Liver (tissue), 3 donors: ENCODE data around the gene PREB.

ENCODE experiments used
- CTCF ChIP-seq: fragments of 150-350 bp; IDR thresholded peaks from 2 replicates; pipeline ENCODE4 v1.5.1; 2017; ENCODE audit warnings: improper control_type of control experiment, low read depth, low read length; ENCODE audit not compliant: missing input control
- GABPA ChIP-seq, 2 donors: IDR thresholded peaks in 1 of 2; conservative IDR thresholded peaks in 1 of 2; 2 replicates each; pipeline ENCODE4 v1.6.1; 2016; ENCODE audit warnings: antibody characterized with exemption in 2 of 2, mild to moderate bottlenecking in 1 of 2, moderate library complexity in 1 of 2
- HNF4G ChIP-seq: IDR thresholded peaks from 2 replicates; pipeline ENCODE4 v1.6.1; 2016; ENCODE audit warnings: antibody characterized with exemption
- JUND ChIP-seq, 2 donors: IDR thresholded peaks; 2 replicates each; pipeline ENCODE4 v1.6.1; 2016; ENCODE audit warnings: antibody characterized with exemption in 2 of 2
- MAX ChIP-seq: IDR thresholded peaks from 2 replicates; pipeline ENCODE4 v1.6.1; 2016; ENCODE audit warnings: antibody characterized with exemption
- RAD21 ChIP-seq, 2 donors: IDR thresholded peaks; 2 replicates each; pipeline ENCODE4 v1.6.1; 2016; ENCODE audit warnings: antibody characterized with exemption in 2 of 2, mild to moderate bottlenecking in 2 of 2
- RXRA ChIP-seq, 2 donors: IDR thresholded peaks; 2 replicates each; pipeline ENCODE4 v1.6.1; 2017 to 2018; ENCODE audit warnings: antibody characterized with exemption in 2 of 2, mild to moderate bottlenecking in 1 of 2
- YY1 ChIP-seq: IDR thresholded peaks from 2 replicates; pipeline ENCODE4 v1.6.1; 2016; ENCODE audit warnings: antibody characterized with exemption, mild to moderate bottlenecking
- donor health status: healthy.
- donor health status: healthy.

DNA sequence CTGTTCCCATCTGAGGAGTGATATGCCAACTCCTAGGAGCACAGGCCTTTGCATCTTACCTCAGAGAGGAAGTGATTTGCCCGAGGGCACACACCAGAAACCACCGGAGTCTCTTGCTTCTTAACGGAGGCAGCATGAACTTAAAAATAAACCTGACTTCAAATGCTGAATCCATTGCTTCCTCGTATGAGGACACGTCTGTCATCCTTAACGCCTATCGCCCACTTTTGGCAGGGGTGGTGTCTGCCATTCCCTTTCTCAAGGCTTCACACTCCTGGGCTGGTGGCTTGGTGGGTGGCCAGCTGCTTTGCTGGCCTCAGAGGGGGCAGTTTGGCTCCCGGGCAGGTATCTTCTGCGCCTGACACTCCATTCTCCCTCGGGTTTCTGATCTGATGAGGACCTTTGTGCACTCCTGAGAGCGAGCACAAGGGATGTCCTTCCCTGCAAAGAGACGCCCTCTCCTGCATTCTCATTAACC lies 1.1 kb upstream of the PREB start:
- TF ChIP-seq CTCF (no peak), YY1 (no peak), RAD21 (IDR thresholded peaks at IDR 0.05) (no peak), HNF4G (no peak), RXRA (IDR thresholded peaks at IDR 0.05) (no peak), JUND (IDR thresholded peaks at IDR 0.05) (no peak), GABPA (IDR thresholded peaks at IDR 0.05 in 1 of 2, conservative IDR thresholded peaks at IDR 0.05 in 1 of 2) (no peak), MAX (no peak)
